HG03521 (cell line): ENCODE results near the gene RTL5.

Experiments
- ATAC-seq: cut with Tn5 transposase; IDR thresholded peaks from one replicate; pipeline ENCODE4 v1.9.1; 2021; ENCODE audit warnings: mild to moderate bottlenecking, moderate library complexity; ENCODE audit not compliant: unreplicated experiment

RTL5 gene

DNA sequence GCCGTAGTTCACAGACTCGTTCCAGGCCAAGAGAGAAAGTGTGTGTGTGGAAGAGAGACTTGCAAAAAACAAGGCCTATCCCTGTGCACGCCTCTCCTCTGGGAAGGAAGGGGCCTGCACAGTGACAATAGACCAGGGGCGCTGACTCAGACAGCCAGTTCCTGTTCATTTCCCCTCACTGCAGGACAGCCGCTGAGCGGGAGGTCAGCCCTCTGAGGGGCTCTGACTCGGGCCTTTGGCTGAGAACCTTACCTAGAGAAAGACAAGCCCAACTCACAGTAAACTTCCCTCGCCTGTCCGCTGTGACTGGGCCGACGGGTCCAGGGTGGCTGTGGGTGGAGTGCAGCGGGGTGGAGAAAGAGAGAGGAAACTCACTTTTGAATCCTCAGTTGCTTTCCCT lies 52.1 kb downstream of the RTL5 start:
- no peak for ATAC-seq

DNA sequence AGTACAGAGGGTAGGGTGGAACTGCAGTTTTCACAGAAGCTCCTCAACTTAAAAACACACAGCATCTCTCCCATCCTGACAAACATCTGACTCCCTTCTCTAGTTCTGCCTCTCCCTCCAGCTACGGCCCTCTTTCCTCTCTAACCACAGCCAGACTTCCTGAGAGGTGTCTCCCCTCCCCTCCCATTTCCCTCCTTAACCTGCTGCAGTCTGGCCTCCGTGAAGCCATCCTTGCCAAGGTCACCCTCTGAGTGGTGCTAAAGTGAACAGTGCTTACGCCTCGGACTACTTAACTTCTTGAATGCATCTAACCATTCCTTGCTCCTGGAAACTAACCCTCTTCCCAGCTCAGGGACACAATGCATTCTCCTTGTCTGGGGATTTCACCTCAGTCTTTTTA lies 53.3 kb downstream of the RTL5 start:
- no peak for ATAC-seq
